ENCODE data around the gene LIPC.
"Not testable (repeated sequence)": the region's sequence is repeated elsewhere in the genome, so short reads cannot be mapped to it uniquely, and the experiment has no call there.

LIPC gene

DNA sequence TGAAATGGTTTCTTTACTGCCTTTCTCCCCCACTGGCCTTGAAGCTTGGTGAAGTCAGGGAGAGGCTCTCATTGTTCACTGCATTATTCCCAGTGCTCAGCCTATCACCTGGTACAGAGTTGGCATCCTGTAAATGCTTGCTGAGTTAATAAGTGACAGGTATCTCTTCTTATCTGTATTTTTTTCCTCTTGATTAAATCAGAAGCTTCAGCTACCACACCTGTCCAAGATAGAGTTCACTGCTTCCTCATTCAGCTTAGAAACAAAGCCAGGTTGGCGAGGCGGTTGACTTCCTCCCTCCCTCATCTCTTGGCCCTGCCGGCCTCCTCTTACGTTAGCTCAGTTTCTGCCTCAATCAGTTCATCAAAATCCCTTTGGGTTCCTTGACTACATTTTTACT is 142.8 kb downstream of the LIPC start:
- no peak for DNase-seq

DNA sequence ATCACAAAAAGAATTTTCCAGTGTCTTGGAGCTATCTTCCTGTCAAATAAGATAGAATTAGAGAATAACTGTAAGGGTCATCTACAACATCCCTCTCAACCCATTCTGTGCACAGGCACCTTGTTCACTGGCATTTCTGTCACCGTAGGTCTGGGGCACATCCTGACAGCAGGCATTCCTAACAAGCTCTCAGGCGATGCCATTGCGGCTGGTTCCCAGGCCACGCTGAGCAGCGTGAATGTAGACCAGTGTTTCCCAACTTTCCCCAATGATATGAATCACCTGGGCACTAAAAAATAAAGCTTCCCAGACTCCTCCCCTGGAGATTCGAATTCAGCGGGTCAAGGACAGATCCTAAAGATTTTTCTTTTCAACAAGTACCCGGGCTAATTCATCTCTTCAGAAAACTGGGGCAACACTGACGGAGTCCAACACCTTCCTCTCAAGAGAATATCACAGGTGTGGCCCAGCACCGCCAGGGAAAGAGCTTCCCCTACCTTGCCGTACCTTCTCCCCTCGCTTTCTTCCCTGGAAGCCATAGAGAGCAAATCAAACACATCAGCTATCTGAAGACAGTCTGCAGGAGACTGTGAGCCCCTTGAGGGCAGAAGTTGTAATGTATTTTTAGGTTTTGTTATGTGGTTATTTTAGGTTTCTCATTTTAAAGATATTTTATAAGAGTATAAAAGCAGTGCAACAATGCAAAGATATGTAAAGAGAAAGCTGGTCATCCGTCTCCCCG is 143.4 kb downstream of the LIPC start:
- no peak for DNase-seq

DNA sequence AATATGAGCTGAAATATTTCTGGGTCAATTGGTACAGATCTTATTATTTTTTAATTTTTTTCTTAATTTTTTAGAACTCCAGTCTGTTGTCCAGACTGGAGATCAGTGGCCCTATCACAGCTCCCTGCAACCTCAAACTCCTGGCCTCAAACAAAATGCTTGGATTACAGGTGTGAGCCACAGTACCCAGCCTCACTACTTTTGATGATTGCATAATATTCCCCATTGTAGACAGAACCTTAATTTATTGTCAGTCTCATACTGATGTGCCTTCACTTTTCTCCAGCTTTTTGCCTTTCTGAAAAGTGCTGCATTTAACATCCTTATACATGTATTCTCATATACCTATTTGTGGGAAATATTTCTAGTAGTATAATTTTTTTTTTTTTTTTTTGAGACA is 144.9 kb downstream of the LIPC start:
- no peak for DNase-seq

DNA sequence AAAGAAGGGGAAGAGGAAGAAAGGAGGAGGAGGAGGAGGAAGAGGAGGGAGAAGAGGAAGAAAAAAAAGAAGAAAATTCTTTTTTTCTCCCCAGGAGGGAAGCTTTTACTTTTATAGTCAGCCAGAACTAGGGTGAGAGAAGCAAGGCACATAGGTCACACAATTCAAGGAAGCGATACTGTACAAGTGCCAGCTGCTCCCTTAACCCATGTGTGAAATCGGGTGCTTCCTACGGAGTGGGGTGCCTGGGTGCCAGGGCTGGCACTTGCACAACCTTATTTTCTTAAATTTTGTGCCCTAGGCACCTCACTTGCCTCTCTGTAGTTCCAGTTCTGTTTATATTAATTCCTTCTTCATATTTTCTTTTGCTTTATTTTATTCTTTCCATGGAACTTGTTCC is 150.4 kb downstream of the LIPC start:
- peak in 1 of 56 donors; percentile 21 for DNase-seq

DNA sequence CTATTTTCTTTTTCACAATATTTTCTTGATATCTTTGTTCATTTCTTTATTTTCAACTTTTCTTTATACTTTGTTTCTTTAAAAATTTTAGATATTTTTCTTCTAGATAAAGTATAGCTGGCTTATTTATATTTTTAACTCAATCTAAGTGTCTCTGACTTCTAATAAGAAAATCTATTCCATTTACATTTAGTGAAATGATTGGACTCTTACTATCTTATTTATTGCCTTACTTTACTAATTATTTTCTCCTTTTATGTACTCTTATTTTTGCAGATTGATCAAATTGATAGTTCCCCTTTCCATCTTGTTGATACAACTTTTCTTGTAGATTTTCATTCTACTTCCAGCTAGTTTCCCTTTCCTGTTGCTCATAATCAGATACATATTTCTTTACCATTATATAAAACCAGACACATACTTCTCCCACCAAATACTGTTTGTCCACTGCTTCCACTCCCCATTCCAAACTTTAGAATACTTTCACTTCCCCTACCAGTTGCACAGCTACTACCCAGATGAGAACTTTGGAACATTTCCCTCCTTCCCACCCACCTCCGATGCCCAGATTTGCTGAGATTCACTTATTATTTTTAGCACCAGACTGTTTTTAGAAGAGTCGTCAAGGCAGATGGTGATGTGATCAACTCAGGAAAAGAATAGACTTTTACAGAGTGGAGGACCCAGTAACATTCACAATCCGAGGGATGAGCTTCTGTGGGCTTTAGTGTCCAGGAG is 151.5 kb downstream of the LIPC start:
- peak in 1 of 56 donors; percentile 9 for DNase-seq

DNA sequence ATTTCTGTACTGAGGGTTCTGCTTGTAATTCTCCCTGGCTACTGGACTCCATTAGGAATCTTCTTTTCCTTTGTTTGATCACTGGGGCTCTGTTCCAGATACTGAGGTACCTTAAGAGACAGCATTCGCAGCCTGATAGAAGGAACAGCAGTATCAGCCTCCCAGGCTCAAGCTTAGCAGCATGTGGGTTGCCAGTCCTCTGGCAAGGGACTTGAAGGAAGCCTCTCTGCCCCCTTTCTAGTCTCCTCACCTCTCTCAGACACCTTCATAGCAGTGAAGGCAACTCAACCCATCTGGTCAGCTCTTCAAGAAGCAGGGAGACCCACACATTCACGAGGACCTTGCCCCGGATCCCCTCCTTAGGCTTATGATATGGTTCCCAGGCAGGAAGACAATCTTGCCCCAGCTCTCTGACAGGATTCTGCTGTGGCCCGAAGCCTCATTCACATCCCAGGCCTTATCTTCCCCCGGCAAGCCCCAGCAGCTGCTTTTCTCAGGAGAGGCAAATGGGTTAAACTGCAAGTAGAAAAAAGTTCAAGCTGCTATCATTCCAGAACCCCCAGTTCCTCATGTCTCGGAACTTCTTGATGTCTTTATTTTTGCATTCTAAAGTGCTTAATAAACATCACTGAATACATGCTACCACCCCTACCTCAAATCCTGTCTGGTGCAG is 153.1 kb downstream of the LIPC start:
- no peak for DNase-seq

DNA sequence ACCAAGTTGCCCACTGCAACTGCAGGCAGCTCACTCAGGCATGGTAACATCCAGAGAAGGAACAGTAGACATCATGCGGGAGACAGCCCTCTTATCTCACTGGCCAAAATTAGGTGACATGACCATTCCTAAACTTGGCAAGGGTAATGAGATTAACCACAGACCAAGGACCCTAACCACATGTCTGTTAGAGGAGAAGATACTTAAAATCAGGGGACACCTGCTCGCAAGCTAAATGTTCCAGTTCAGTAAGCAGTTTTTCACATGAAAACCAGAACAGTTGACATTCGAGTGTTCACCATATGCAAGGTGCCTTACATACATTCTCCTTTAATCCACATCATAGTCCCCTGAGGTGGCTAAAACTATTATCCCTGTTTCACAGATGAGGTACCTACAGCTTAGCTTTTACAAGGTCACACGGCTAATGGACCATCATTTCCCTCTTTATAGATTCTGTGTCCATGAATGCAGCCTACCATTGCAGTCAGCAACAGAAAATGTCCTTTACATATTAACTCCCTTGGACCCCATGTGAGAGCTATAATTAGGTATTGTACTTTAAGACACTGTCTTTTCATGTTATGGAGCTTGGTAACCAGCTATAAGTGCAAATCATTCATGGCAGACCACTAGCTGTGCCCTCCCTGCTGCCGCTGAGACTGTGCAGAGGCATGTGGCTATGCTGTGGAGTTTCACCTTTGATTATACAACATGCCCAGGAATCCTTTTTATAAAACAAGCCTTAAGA is 154.1 kb downstream of the LIPC start:
- DNase-seq, result no peak

DNA sequence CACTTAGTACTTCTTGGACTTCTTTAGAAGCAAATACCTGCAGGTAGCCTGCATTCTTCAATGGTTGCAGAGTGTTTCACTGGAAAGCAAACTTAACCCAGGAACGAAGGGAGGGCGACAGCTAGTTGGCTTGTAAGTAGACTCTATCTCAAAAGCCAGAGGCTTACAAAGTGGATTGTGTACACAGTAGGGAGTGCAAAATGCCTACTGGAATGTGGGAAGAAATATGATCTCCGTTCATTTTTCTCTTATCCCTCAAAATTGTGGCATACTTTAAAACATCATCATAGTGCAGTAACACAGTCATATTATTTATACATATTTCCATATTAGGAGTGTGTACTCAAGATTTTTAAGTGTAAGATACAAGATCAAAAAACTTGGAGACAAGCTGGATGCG is 155.7 kb downstream of the LIPC start:
- DNase-seq, result no peak

DNA sequence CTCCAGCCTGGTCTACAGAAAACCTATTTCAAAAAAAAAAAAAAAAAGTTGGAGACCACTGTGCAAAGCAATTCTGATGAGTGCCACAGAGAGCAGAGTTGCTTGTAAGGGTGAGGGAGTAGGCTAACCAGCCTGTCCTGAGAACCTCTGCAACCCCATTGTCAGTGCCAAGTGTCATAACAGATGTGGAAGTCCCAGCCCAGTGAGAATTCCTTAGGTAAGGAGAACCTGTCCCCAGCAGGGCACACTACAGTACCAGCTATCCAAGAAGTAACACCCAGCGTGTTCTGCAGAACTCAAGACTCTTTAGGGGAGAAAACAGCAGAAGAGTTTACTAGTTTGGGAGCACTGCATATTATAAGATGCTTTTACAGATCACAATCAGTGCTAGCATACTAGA is 156.3 kb downstream of the LIPC start:
- DNase-seq, result no peak

DNA sequence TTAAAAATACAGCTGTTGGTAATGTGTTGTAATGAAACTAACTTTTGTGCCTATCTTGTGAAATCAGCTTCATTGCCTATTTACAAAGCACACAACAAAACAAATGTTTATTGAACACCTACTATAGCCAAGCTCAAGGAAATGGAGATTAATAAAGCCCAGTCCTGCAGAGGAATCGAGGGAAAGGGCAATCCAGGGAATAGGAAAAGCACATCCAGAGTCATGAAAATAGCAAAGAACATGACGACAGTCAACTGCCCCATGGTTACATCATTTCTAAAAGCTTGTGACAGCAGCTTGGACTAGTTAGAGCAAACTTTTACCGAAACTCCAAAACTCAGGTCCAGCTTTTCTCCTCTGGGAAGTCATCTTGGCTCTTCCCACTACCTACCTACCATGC is 157.3 kb downstream of the LIPC start:
- no peak for DNase-seq

DNA sequence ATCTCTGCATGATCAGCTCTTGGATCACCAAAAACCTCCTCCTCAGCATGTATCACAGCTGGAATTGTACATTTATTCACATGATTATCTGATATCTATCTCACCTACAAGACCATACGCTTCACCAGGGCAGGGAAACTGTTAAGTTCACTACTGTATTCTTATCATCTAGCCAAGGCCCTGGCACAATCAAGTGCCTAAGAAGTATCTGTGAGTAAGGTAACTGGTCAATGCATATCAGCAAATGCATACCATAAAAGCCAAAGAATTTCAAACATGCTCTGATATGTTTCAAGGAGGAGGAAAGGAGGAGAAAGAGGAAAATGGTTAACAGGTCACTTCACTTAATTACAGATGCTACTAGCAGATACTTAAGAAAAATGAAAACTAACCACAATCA is 158.4 kb downstream of the LIPC start:
- DNase-seq, result no peak

DNA sequence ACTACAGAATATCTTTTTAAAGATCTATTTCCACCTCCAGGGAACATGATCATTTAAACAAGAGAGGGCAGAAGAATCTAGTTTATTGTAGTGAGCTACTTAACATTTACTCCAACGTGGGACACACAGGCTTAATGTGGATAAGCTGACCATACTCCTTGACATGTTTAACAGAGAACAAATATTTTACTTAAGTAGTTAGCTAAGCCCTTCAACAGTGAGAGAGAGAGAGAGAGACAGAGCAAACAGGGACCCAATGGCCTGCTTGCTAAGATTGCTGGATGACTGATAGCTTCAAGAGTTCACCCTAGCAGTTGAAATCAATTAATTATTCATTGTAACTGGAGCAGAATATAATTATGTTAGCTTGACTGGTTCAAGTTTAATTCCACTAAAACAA is 159.1 kb downstream of the LIPC start:
- DNase-seq, result no peak

DNA sequence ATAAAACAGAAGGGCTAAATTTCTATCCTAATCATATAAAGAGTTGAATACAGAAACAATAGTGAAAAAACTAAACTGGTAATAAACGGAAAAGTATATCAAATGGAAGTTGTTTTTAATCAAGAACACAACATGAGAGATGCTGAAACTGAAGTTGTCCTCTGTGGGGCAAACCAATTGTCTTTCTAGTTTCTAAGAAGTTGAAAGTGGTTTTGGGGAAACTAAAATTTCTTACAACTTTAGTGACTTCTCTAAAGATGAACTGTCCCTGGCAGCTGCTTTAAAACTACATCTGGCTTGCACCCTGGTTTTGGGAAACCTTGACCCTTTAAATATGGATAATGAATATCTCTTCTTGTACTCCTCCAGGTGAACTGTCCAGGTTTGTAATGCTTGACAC is 162.1 kb downstream of the LIPC start:
- DNase-seq, result no peak

DNA sequence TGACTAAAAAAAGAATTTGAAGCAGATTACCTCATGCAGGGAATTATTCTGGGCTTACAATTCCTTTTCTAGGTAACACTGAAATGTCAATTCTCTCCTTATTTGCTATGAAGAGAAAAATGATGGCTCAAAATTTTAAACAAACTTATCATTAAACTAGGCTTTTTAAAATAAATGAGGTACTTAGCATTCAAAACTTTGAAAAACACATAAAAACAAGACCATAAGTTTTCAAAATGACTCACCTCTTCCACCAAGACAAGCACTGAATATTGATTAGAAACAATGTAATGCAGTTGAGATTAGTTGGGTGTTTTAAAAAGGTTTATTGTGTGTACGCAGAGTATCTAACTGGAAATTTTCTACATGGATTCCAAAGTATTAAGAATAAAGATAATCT is 163.1 kb downstream of the LIPC start:
- DNase-seq, result no peak

DNA sequence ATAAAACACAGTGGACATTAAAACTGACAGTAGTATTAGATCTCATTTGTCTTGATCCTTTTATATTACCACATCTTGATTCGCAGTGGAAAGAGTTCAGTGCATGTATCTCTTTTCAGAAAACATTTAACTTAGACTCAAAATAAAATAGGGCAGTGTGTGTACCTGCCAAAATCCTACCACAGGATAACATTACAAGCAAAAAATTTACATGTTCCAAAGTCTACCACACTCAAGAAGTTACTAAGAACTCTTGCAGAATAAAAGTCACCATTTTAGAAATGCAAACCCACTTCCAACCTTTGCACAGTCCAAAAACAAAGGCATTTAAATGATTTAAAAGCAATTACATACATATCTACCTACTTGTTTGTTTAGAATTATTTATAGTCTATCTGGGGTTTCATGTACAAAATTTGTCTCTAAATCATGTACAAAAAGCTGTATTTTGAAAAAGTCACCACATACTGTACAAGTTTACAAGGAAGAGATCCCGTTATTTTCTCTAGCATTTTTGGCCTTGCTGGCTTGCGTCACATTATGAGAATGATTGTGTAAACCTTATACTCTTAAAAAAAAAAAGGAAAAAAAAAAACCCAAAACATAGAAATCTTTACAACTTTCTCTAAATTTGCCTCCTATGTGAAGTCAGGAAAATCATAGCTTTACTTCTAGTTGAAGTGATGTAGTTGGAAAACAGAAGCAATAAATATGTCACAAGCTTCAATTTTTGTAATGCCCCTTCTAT is 163.9 kb downstream of the LIPC start:
- no peak for DNase-seq

DNA sequence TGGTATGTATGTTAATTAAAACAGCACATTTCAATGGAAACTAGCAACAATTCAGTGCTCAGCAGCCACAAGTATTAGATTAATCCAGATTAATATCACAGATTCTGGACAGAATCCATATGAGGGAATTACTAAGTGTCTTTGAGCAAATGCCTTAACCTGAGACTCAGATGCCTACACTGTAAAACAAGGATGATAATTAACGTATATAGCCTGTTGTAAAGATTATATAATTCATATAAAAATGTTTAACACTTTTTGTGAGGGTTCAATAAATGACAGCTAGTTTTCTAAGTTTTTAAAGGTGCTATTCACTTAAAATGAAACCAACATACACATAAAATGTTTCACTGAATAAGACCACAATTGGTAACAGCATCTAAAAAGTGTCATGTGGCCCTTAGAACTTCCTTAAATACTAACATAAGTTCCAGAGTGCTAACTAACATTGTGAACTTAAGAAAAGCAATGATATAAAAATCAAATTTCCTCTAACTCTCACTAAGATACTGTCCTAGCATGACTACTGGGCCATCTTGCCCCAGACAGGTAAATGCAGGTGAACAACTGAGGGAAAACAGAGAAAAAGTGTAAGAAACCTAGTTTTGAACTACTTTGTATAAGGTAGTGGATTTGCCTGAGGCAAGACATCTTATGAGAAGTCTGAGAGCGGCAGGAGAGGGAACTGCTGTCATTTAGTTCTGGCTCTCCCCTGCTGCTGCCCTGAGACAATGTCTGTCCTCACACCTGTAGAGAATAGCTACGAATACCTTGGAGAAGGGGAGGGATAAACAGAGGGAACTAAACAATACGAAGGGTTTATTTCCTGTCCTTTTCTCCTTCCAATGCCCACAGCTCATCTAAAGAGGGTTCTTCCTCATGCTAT is 166.4 kb downstream of the LIPC start:
- no peak for DNase-seq

DNA sequence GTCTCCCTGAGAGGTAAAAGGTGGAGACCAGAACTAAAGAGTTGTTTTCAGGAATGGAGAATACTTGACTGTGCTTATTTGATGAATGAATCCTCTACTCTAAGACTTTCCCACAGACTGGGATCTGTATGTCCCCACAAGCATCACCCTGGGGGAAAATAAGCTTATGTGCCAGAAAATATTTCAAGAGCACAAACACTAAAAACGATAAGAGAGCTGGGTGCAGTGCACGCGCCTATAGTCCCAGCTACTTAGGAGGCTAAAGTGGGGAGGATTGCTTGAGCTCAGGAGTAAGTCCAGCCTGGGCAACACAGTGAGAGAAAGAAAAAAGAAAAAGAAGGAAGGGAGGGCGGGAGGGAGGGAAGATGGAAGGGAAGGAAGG is 167.0 kb downstream of the LIPC start:
- no peak for DNase-seq

DNA sequence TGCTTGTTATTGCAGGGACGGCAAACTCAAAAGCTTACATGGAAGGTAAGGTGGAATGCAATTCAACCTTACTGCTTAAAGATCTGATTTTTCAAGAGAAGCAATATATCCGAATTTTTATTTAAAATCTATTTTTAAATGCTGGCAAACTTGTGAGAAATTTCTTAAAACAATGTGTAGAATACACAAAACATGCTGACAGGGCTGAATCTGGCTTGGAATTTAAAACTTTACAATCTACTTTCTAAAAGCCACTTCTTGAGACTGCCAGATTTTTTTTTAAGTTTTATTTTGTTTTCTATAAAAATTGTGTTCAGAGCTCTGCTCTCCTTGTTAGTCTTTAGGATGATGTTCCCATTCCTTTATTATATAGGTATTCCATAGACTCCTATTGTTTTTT is 171.0 kb downstream of the LIPC start:
- DNase-seq, result no peak

DNA sequence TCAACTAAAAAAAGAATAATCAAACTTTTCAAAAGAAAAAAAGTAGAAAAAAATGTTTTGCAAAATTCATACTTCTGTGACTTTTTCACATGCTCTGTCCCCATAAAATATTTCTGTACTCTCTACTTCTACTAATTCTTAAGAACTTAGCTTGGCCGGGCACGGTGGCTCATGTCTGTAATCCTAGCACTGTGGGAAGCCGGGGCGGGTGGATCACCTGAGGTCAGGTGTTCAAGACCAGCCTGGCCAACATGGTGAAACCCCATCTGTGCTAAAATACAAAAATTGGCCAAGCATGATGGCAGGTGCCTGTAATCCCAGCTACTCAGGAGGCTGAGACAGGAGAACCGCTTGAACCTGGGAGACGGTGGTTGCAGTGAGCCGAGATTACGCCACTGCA is 172.1 kb downstream of the LIPC start:
- not testable (repeated sequence) for DNase-seq

DNA sequence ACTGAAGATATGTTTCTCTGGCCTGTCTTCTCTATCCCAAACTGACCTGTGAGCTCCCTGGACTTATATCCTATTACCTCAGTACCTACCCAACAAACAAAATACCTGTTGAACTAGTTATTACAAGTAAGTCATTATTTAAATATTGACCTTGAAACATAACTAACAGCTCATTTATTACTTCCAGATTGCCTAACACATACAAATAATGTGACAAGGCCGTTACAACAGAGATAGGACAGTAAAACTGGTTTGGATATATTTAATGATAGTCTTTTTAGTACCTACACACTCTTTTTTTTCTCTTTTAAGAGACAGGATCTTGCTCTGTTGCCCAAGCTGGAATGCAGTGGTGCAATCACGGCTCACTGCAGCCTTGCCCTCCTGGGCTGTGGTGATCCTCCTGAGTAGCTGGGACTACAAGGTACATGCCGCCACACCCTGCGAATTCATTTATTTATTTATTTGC is 172.7 kb downstream of the LIPC start:
- DNase-seq, result no peak
